PC-9 (cell line): ENCODE measurements around the gene WDR5.

ENCODE experiments used
- CTCF ChIP-seq: fragments of 200-600 bp; sonication (generic); conservative IDR thresholded peaks from 2 replicates; pipeline ENCODE4 v1.6.1; 2017; ENCODE audit warnings: mixed run types, antibody characterized with exemption, mild to moderate bottlenecking, moderate library complexity
- EZH2 ChIP-seq: fragments of 200-600 bp; sonication (generic); IDR thresholded peaks from 2 replicates; pipeline ENCODE4 v1.8.0; 2017; ENCODE audit warnings: antibody characterized with exemption, low read depth

DNA sequence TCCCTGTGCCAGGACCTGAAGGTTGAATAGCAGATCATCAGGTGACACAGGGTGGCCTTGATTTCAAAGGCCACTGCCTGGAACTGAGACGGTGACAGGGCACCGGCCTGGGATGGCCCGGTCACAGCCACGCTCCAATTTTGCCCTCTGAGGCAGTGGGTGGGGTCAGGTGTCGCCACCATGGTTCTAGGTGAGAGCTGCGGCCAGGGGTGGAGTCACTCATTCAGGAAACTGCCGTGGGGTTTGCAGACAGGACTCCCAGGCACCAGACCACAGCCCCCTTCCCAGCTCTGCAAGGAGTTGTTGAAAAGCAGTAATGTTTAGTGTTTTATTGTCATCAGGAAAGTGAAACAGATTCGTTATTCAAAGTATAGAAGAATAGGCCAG lies 45.8 kb downstream of the WDR5 start:
- TF ChIP-seq EZH2 (no peak), CTCF (no peak)
